Heart left ventricle (tissue), 16 donors: Measurements from ENCODE around the gene FSD1L. TPM values are rescaled to one million over a fixed set of nuclear protein-coding genes. Genes with fewer than 3 reads are reported as not detected.

ENCODE experiments used
- ATAC-seq, 4 donors: fragments of 200-7000 bp; cut with Tn5 transposase; one replicate each; pipeline ENCODE4 v1.9.1; 2020 to 2022; ENCODE audit warnings: moderate library complexity in 4 of 4, mild to moderate bottlenecking in 3 of 4, moderate number of reproducible peaks in 1 of 4
- DNase-seq, 5 donors: peaks; one replicate each; pipeline ENCODE4 v3.0.0-alpha.2; 2020
- H3K27ac ChIP-seq, 12 donors: fragments of 200-600 bp; sonication (generic) in 4 of 12; one replicate each; pipeline versions ENCODE4 v1.5.0 to v1.8.0; 2016 to 2022; ENCODE audit warnings: mild to moderate bottlenecking in 2 of 12
- H3K27me3 ChIP-seq, 9 donors: fragments of 200-600 bp; sonication (generic) in 2 of 9; one replicate each; pipeline versions ENCODE4 v1.5.1 to v1.8.0; 2016 to 2022; ENCODE audit warnings: mild to moderate bottlenecking in 3 of 9
- H3K36me3 ChIP-seq, 9 donors: fragments of 200-600 bp; sonication (generic) in 2 of 9; one replicate each; pipeline versions ENCODE4 v1.5.0 to v1.8.0; 2018 to 2022; ENCODE audit warnings: mild to moderate bottlenecking in 2 of 9
- H3K4me1 ChIP-seq, 12 donors: fragments of 200-600 bp; sonication (generic) in 4 of 12; one replicate each; pipeline versions ENCODE4 v1.5.0 to v1.8.0; 2016 to 2022; ENCODE audit warnings: mild to moderate bottlenecking in 3 of 12
- H3K4me3 ChIP-seq, 12 donors: fragments of 200-600 bp; sonication (generic) in 4 of 12; one replicate each; pipeline versions ENCODE4 v1.5.0 to v1.8.0; 2017 to 2022; ENCODE audit warnings: mild to moderate bottlenecking in 9 of 12, moderate library complexity in 4 of 12
- H3K9me3 ChIP-seq, 12 donors: fragments of 200-600 bp; sonication (generic) in 4 of 12; one replicate each; pipeline versions ENCODE4 v1.5.0 to v1.8.0; 2016 to 2022; ENCODE audit warnings: mild to moderate bottlenecking in 1 of 12
- CTCF ChIP-seq, 12 donors: fragments of 200-600 bp; sonication (generic) in 4 of 12; IDR thresholded peaks; one replicate each; pipeline versions ENCODE4 v1.5.0 to v1.8.0; 2018 to 2022; ENCODE audit warnings: antibody characterized with exemption in 12 of 12, mild to moderate bottlenecking in 5 of 12
- POLR2A ChIP-seq, 2 donors: fragments of 450-650 bp; IDR thresholded peaks; one replicate each; pipeline ENCODE4 v1.6.1; 2017; ENCODE audit warnings: antibody characterized with exemption in 2 of 2, mild to moderate bottlenecking in 2 of 2, moderate library complexity in 2 of 2
- WGBS, 4 donors: extraction: QIAGEN DNeasy Blood & Tissue Kit in 2 of 4; methylation state at CpG; one replicate each; pipeline versions ENCODE4 v1.1.5 to v1.1.7; 2013 to 2018; 5-methylcytosine and 5-hydroxymethylcytosine counted together
- intact Hi-C, 10 donors: fragments of 100-400 bp; cut with DNase I; formaldehyde crosslinking; loops; one replicate each; pipeline versions ENCODE4 v1.11.1 to v1.14.2; 2022
- polyA plus RNA-seq, 2 donors: library from polyadenylated mRNA; stranded (reverse); fragments of 200-250 nt; gene quantifications; one replicate each; pipeline ENCODE4 v1.2.3, GENCODE V29; 2013
- total RNA-seq, 9 donors: library from RNA; depleted of rRNA in 2 of 9; stranded (reverse); fragments of >200 nt in 2 of 9; fragmentation: NEBNext Ultra II Directional in 3 of 9; extraction: Animal tissue kit (Norgen Biotek cat#: 25700) in 3 of 9; gene quantifications; one replicate each; pipeline versions ENCODE4 v1.1.0 to v1.2.4, GENCODE V29; 2016 to 2023
- donor health status: ischemic (EF 13 %, LVEDD 7.1; RV severe dilation, severe dysfunction).
- donor health status: healthy with polysubstance abuse.
- donor health status: DM: no; HTN: yes; CAD: no.
- donor health status: DM: no; HTN: no; CAD: no.
- donor health status: ischemic (EF 25% LVEDD 6.9; RV normal size, moderate dysfunction).
- donor health status: ischemic (EF 25% LVEDD 5.7; RV mildly dilated, moderate dysfunction).
- donor health status: healthy.
- donor health status: DM: yes; HTN: yes; CAD: no.
- donor health status: ischemic (EF 35%, LVEDD 5.7; RV mildly dilated, moderate dysfunction).
- donor health status: nonischemic (EF 11% LVEDD 7.7; RV severe dilation, severe dysfunction).
- donor health status: DM: yes; HTN: yes; CAD: no.
- donor health status: PGD.
- donor health status: ischemic (EF 29% LVEDD 5.4; RV normal size, mild dysfunction).
- donor health status: nonischemic (EF 23%, LVEDD 6.1; RV moderate dilation, normal function).

The FSD1L gene
- total and polyA plus RNA-seq, 11 donors, result 2.1 to 14.0 (median 7.3) TPM

- TF ChIP-seq POLR2A (IDR thresholded peaks at IDR 0.05) (no peak), CTCF (IDR thresholded peaks at IDR 0.05) (no peak)
- 22 to 54% (median 36%) methylated on average over 2 of the region's 2 CpGs for WGBS, 4 donors
- H3K4me1 ChIP-seq, result peaks cover 0 to 53% (median 20%) of the 10 kb centered on the region in 12 donors
- peak overlapping the region in 11 of 12 donors; percentile 31 to 79 (median 62) for H3K27ac ChIP-seq
- peaks cover 0 to 8% (median 0%) of the 10 kb centered on the region in 12 donors for H3K9me3 ChIP-seq
- no peaks in the 10 kb centered on the region for H3K27me3 ChIP-seq
- peaks cover 0 to under 1% (median 0%) of the 10 kb centered on the region in 9 donors for H3K36me3 ChIP-seq
- no peak overlapping the region for H3K4me3 ChIP-seq
- intact Hi-C loops, result no loop called here
- no peak for ATAC-seq
- no peak for DNase-seq
Observed at GRCh38 chr9:105459336-105459735, 11.5 kb downstream of the FSD1L start.

DNA sequence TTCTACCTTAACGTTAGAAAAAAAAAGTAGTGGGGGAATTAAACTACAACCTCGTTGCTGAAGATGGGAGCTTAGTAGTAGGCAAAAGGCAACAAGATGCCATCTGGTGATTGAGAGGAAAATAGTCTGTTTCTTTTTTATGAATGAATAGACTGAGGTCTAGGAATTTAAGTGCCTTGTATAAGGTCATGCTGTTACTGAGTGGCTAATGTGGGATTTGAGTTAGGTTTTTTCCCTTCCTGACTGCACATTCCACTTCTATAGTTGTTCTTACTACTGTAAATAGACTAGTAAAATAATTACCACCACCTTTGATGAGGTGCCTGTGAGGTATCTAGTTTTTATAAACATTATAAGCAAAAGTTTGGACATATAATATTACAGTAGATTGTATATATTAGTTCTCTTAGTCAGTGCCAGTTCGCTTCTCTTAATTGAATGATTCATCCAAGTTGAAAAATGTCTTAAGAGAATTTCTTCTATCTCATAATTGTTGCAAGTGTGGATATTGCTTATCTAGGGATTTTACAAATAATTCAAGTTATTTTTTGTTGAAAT is 19.1 kb downstream of the FSD1L start:
- no peak for TF ChIP-seq CTCF (IDR thresholded peaks at IDR 0.05)
- no peak for TF ChIP-seq POLR2A (IDR thresholded peaks at IDR 0.05)
- peaks cover 0 to 9% (median 0%) of the 10 kb centered on the region in 12 donors for H3K4me1 ChIP-seq
- peaks cover 0 to 3% (median 0%) of the 10 kb centered on the region in 12 donors for H3K9me3 ChIP-seq
- whole genome bisulfite sequencing, 4 donors, result 82 to 92% (median 87%) methylated on average over 3 of the region's 3 CpGs
- DNase-seq, result no peak
- no peak overlapping the region for H3K27ac ChIP-seq
- intact Hi-C loops, result no loop called here
- peaks cover 0 to 59% (median 45%) of the 10 kb centered on the region in 9 donors for H3K36me3 ChIP-seq
- no peak overlapping the region for H3K4me3 ChIP-seq
- ATAC-seq, result no peak
- no peaks in the 10 kb centered on the region for H3K27me3 ChIP-seq

DNA sequence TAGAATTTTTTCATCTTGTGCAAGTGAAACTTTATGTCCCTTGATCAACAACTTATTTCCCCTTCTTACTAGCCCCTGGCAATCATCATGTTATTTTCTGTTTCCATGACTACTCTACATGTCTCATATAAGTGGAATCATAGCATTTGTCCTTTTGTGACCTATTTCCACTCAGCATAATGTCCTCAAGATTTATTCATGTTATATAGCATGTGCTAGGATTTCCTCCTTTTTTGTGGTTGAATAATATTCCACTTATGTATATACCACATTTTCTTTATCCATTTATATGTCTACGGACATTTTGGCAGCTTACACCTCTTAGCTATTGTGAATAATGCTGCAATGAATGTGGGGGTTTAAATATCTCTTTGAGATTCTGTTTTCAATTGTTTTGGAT is 21.0 kb downstream of the FSD1L start:
- TF ChIP-seq POLR2A (IDR thresholded peaks at IDR 0.05), result no peak
- TF ChIP-seq CTCF (IDR thresholded peaks at IDR 0.05), result no peak
- DNase-seq (no peak), ATAC-seq (no peak)
- no peak overlapping the region for H3K4me3 ChIP-seq
- H3K4me1 ChIP-seq, result peaks cover 0 to 3% (median 0%) of the 10 kb centered on the region in 12 donors
- intact Hi-C loops, result no loop called here
- WGBS, 4 donors, result 90 to 97% (median 96%) methylated on average over 1 of the region's 1 CpG
- H3K9me3 ChIP-seq, result peaks cover 0 to 3% (median 0%) of the 10 kb centered on the region in 12 donors
- H3K36me3 ChIP-seq, result peaks cover 0 to 61% (median 51%) of the 10 kb centered on the region in 9 donors
- H3K27me3 ChIP-seq, result no peaks in the 10 kb centered on the region
- no peak overlapping the region for H3K27ac ChIP-seq

DNA sequence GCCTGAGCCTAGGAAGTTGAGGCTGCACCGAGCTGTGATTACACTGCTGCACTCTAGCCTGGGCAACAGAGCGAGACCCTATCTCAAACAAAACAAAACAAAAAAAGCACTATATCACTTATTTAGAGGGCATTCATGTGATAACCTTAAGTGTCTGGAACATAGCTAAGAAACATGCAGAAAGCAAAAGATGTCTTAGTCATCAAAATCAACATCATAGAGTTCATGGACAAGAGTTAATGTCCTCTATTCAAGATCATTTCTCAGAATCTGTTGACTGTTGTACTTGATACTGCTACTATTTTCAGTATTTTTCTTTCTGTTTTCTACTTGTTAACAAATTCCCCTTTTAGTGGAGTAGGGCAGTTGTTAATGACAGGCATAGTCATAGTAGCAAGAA is 25.4 kb downstream of the FSD1L start:
- 93 to 96% (median 94%) methylated on average over 2 of the region's 2 CpGs for WGBS, 4 donors
- no peak for DNase-seq
- Histone ChIP-seq H3K27me3 (no peaks in the 10 kb centered on the region), H3K27ac (no peak overlapping the region), H3K36me3 (peaks cover 0 to 28% (median 17%) of the 10 kb centered on the region in 9 donors), H3K4me1 (no peaks in the 10 kb centered on the region), H3K9me3 (peaks cover 0 to 3% (median 0%) of the 10 kb centered on the region in 12 donors), H3K4me3 (no peak overlapping the region)
- intact Hi-C loops, result loop anchor here in 4 of 10 donors (5.0 to 10.0 kb wide), 2 partner anchors 41 to 48 kb away; no protein-coding TSS in a partner anchor
- no peak for ATAC-seq
- TF ChIP-seq CTCF (IDR thresholded peaks at IDR 0.05), result no peak
- TF ChIP-seq POLR2A (IDR thresholded peaks at IDR 0.05), result no peak
